Measurements from ENCODE around the gene CRYL1. TPM values are rescaled to one million over a fixed set of nuclear protein-coding genes. Genes with fewer than 3 reads are reported as not detected.

Gene CRYL1
- total RNA-seq, 1 donor from 2014 or later = 24.9 TPM

- intact Hi-C loops (cut with DNase I) = no loop called here
- no peak overlapping the region for H3K27ac ChIP-seq
- ATAC-seq (no peak), DNase-seq (no peak)
- H3K4me3 ChIP-seq = no peak overlapping the region
- no peaks in the 10 kb centered on the region for H3K27me3 ChIP-seq (ENCODE audit: low read depth)
- H3K9me3 ChIP-seq = no peaks in the 10 kb centered on the region
- TF ChIP-seq, protein P1, sequence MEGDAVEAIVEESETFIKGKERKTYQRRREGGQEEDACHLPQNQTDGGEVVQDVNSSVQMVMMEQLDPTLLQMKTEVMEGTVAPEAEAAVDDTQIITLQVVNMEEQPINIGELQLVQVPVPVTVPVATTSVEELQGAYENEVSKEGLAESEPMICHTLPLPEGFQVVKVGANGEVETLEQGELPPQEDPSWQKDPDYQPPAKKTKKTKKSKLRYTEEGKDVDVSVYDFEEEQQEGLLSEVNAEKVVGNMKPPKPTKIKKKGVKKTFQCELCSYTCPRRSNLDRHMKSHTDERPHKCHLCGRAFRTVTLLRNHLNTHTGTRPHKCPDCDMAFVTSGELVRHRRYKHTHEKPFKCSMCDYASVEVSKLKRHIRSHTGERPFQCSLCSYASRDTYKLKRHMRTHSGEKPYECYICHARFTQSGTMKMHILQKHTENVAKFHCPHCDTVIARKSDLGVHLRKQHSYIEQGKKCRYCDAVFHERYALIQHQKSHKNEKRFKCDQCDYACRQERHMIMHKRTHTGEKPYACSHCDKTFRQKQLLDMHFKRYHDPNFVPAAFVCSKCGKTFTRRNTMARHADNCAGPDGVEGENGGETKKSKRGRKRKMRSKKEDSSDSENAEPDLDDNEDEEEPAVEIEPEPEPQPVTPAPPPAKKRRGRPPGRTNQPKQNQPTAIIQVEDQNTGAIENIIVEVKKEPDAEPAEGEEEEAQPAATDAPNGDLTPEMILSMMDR (IDR thresholded peaks at IDR 0.05) = no peak
- H3K36me3 ChIP-seq = peaks cover 7% of the 10 kb centered on the region
- H3K4me1 ChIP-seq = peaks cover 8% of the 10 kb centered on the region
Measured at GRCh38 chr13:20424559-20424852, 101.2 kb downstream of the CRYL1 start.

DNA sequence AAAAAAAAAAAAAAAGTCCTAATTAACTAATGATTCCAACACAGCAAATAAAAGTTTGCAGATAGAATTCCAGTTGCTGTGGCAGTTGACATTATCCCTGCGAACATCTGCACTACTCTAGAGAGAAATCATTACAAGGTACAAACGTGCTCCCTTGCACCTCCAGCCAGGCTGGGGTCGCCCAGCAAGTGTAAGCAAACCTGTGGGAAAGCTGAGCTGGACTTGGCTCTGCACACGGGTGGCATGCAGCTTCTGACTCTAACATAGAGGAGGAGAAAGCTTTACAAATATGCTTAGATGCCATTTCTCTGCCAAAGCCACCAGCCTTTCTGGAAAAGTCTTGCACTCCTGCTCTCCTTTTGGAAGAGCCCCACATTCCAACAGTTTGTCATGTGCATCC is 103.3 kb downstream of the CRYL1 start:
- Histone ChIP-seq H3K27ac (no peak overlapping the region), H3K36me3 (peaks cover 7% of the 10 kb centered on the region), H3K4me1 (peaks cover 10% of the 10 kb centered on the region), H3K27me3 (ENCODE audit: low read depth) (no peaks in the 10 kb centered on the region), H3K9me3 (no peaks in the 10 kb centered on the region), H3K4me3 (no peak overlapping the region)
- DNase-seq (no peak), ATAC-seq (no peak)
- intact Hi-C loops (cut with DNase I) = no loop called here
- TF ChIP-seq, protein P1 (IDR thresholded peaks at IDR 0.05) = no peak

GRCh38 chr13:20420938-20421337 is 104.7 kb downstream of the CRYL1 start:
- no peak overlapping the region for H3K27ac ChIP-seq
- no peaks in the 10 kb centered on the region for H3K27me3 ChIP-seq (ENCODE audit: low read depth)
- intact Hi-C loops (cut with DNase I) = no loop called here
- no peaks in the 10 kb centered on the region for H3K9me3 ChIP-seq
- no peak overlapping the region for H3K4me3 ChIP-seq
- ATAC-seq (no peak), DNase-seq (no peak)
- H3K36me3 ChIP-seq = peaks cover 3% of the 10 kb centered on the region
- TF ChIP-seq, protein P1 (IDR thresholded peaks at IDR 0.05) = no peak
- H3K4me1 ChIP-seq = peaks cover 10% of the 10 kb centered on the region

DNA sequence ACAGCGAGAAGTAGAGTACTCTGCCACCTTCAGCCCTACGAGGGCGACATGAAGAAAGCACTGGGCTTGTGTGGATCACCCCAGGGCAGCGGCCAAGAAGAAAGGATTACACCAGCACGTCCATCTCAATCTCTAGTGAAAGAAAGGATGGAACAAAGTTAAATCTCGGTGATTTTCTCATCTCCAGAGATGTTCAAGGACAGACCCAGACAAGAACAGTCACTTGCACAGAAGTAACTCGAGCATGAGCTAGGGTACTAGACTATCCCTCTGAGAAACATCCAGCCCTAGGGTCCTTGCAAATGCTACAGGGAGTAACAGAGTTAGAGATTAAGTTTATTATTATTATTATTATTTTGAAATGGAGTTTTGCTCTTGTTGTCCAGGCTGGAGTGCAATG is 106.7 kb downstream of the CRYL1 start:
- Histone ChIP-seq H3K27me3 (ENCODE audit: low read depth) (peaks cover 4% of the 10 kb centered on the region), H3K27ac (no peak overlapping the region), H3K4me1 (peaks cover 10% of the 10 kb centered on the region), H3K4me3 (no peak overlapping the region), H3K36me3 (no peaks in the 10 kb centered on the region), H3K9me3 (no peaks in the 10 kb centered on the region)
- TF ChIP-seq, protein P1 (IDR thresholded peaks at IDR 0.05) = no peak
- DNase-seq (no peak), ATAC-seq (no peak)
- intact Hi-C loops (cut with DNase I) = no loop called here

DNA sequence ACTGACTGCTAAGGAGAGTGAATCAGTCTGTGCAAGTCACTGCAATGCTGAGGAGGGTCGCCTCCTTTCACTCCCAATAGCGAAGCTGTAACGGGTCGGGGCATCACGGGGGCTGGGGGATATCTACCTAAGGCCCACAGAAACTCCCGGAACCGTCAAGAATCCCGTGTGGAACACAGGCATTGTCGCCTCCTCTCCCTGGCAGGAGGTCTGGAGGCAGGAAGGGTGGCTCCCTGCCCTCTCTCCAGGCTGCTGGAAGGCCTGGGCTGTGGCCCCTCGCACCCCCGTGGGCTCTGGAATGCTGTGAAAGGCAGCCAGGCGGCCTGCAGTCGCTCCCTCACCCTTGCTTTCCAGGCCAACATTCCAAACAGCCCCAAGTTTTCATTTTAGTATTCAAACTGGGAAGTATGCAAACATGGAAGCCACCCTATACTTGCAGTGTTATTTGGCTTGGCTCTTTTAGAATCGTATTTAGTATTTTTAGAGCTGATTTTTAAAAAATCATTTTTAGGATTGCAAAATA is 109.4 kb downstream of the CRYL1 start:
- no peak overlapping the region for H3K27ac ChIP-seq
- DNase-seq = no peak
- TF ChIP-seq, protein P1 (IDR thresholded peaks at IDR 0.05) = no peak

DNA sequence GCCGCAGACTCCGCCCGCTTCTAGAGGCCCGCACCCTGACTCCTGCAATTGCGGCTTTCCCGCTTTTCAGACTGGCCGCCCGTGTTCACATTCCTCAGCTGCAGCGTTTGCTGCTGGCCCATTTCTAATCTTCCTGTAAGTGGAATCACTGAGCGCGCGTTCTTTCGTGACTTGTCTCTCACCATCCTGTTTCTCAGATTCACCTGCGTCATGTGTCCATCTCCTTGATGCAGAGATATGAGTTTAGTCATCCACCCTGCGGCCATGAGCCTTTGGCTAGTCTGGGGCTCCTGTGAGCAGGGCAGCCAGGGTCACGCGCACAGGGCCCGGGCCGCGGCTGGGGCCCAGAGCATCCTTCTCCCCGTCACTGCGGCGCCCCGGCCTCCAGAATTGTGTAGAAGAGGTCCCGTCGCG is 110.0 kb downstream of the CRYL1 start:
- intact Hi-C loops (cut with DNase I) = no loop called here
- H3K27ac ChIP-seq = no peak overlapping the region
- no peak for ATAC-seq
- TF ChIP-seq, protein P1 (IDR thresholded peaks at IDR 0.05) = no peak
- H3K4me3 ChIP-seq = no peak overlapping the region
- no peaks in the 10 kb centered on the region for H3K9me3 ChIP-seq
- peaks cover 4% of the 10 kb centered on the region for H3K27me3 ChIP-seq (ENCODE audit: low read depth)
- no peaks in the 10 kb centered on the region for H3K36me3 ChIP-seq
- DNase-seq = no peak
- peaks cover 10% of the 10 kb centered on the region for H3K4me1 ChIP-seq

More for the DNA sequence above, 109.4 kb downstream of the CRYL1 start:
- Histone ChIP-seq H3K4me1 (peaks cover 10% of the 10 kb centered on the region), H3K36me3 (no peaks in the 10 kb centered on the region), H3K4me3 (no peak overlapping the region), H3K9me3 (no peaks in the 10 kb centered on the region), H3K27me3 (ENCODE audit: low read depth) (peaks cover 4% of the 10 kb centered on the region)
- intact Hi-C loops (cut with DNase I) = no loop called here
- no peak for ATAC-seq

Data from lower lobe of right lung (tissue), 2 donors.